HEK293 (cell line): ENCODE data around the gene TOP3A.

ENCODE experiments used
- CTCF ChIA-PET: fragments of 350-600 bp; formaldehyde crosslinking; extraction: SDS; loops from one replicate; lab custom pipeline; 2021; ENCODE audit warnings: antibody characterized with exemption; lab: Yijun Ruan, JAX
- POLR2A ChIA-PET: fragments of 300-600 bp; formaldehyde crosslinking; extraction: SDS; loops from one replicate; lab custom pipeline; 2020; ENCODE audit warnings: antibody characterized with exemption, inconsistent platforms; lab: Yijun Ruan, JAX
- H3K27ac ChIP-seq: fragments of 200-500 bp; sonication (Bioruptor generic); 2 replicates; pipeline ENCODE4 v1.5.1; 2014; ENCODE audit warnings: low read depth, low read length, control low read depth, inconsistent platforms; ENCODE audit errors: extremely low read depth
- H3K36me3 ChIP-seq, 2 experiments: fragments of 200-500 bp in 1 of 2; sonication (Bioruptor generic) in 1 of 2; 1 replicate in 1 of 2; 2 replicates in 1 of 2; pipeline ENCODE4 v1.5.1; 2014 to 2017; ENCODE audit warnings: inconsistent platforms in 2 of 2, low read length in 2 of 2; ENCODE audit not compliant: control insufficient read depth in 2 of 2, insufficient read depth in 1 of 2
- H3K4me1 ChIP-seq: fragments of 200-500 bp; sonication (Bioruptor generic); 2 replicates; pipeline ENCODE4 v1.5.1; 2014; ENCODE audit warnings: mild to moderate bottlenecking, low read length, inconsistent platforms; ENCODE audit not compliant: control insufficient read depth, insufficient read depth
- H3K4me3 ChIP-seq: 2 replicates; pipeline ENCODE4 v1.5.1; 2011; ENCODE audit warnings: low read depth, mild to moderate bottlenecking, control low read depth, low read length, moderate library complexity
- H3K9me3 ChIP-seq: fragments of 200-500 bp; sonication (Bioruptor generic); 2 replicates; pipeline ENCODE4 v1.5.1; 2014; ENCODE audit warnings: low read depth, low read length, inconsistent platforms; ENCODE audit not compliant: control insufficient read depth, insufficient read depth
- HOXC10 ChIP-seq: sonication (generic); formaldehyde crosslinking; IDR thresholded peaks from 2 replicates; pipeline ENCODE4 v1.8.1; 2023; ENCODE audit warnings: mild to moderate bottlenecking, missing genetic modification reagents
- KLF16 ChIP-seq: fragments of 450-650 bp; formaldehyde crosslinking; IDR thresholded peaks from 2 replicates; pipeline ENCODE4 v1.5.1; 2017; ENCODE audit warnings: missing biosample characterization, missing genetic modification characterization
- REPIN1 ChIP-seq: fragments of 450-650 bp; formaldehyde crosslinking; IDR thresholded peaks from 2 replicates; pipeline ENCODE4 v1.5.1; 2017; ENCODE audit warnings: missing biosample characterization, missing genetic modification characterization, low read depth
- SCRT1 ChIP-seq: fragments of 450-650 bp; formaldehyde crosslinking; IDR thresholded peaks from 2 replicates; pipeline ENCODE4 v1.5.1; 2016; ENCODE audit warnings: missing biosample characterization, missing genetic modification characterization, borderline replicate concordance
- SCRT2 ChIP-seq: fragments of 450-650 bp; formaldehyde crosslinking; IDR thresholded peaks from 2 replicates; pipeline ENCODE4 v1.5.1; 2016; ENCODE audit warnings: missing biosample characterization, missing genetic modification characterization
- SP2 ChIP-seq: fragments of 450-650 bp; formaldehyde crosslinking; IDR thresholded peaks from 2 replicates; pipeline ENCODE4 v1.5.1; 2016; ENCODE audit warnings: missing biosample characterization, missing genetic modification characterization
- ZBTB48 ChIP-seq: fragments of 450-650 bp; formaldehyde crosslinking; IDR thresholded peaks from 2 replicates; pipeline ENCODE4 v1.5.1; 2016; ENCODE audit warnings: missing biosample characterization, missing genetic modification characterization
- ZNF114 ChIP-seq: fragments of 450-650 bp; formaldehyde crosslinking; IDR thresholded peaks from 2 replicates; pipeline ENCODE4 v1.5.0; 2017; ENCODE audit warnings: missing biosample characterization, missing genetic modification characterization
- ZNF184 ChIP-seq: fragments of 450-650 bp; IDR thresholded peaks from 2 replicates; pipeline ENCODE4 v1.5.1; 2018; ENCODE audit warnings: missing biosample characterization, mild to moderate bottlenecking, missing genetic modification characterization
- ZNF2 ChIP-seq: fragments of 450-650 bp; formaldehyde crosslinking; IDR thresholded peaks from 2 replicates; pipeline ENCODE4 v1.5.1; 2016; ENCODE audit warnings: missing biosample characterization, missing genetic modification characterization
- ZNF341 ChIP-seq: fragments of 450-650 bp; formaldehyde crosslinking; IDR thresholded peaks from 2 replicates; pipeline ENCODE4; 2016; ENCODE audit warnings: low read depth, missing biosample characterization, missing genetic modification characterization
- ZNF830 ChIP-seq: fragments of 450-650 bp; IDR thresholded peaks from 2 replicates; pipeline ENCODE4 v1.5.0; 2018; ENCODE audit warnings: missing biosample characterization, missing genetic modification characterization, low read depth, mild to moderate bottlenecking, moderate library complexity
- ZXDB ChIP-seq: fragments of 450-650 bp; formaldehyde crosslinking; IDR thresholded peaks from 2 replicates; pipeline ENCODE4 v1.5.1; 2016; ENCODE audit warnings: missing biosample characterization, missing genetic modification characterization
- TF ChIP-seq, protein P1 (sequence below): fragments of 450-650 bp; formaldehyde crosslinking; IDR thresholded peaks from 2 replicates; pipeline ENCODE4 v1.5.1; 2016; ENCODE audit warnings: missing biosample characterization, missing genetic modification characterization
- TF ChIP-seq, protein P2 (sequence below): fragments of 450-650 bp; formaldehyde crosslinking; IDR thresholded peaks from 2 replicates; pipeline ENCODE4 v1.5.1; 2016; ENCODE audit warnings: missing biosample characterization, missing genetic modification characterization
- TF ChIP-seq, protein P3 (sequence below): fragments of 450-650 bp; formaldehyde crosslinking; IDR thresholded peaks from 2 replicates; pipeline ENCODE4 v1.5.1; 2016; ENCODE audit warnings: missing biosample characterization, missing genetic modification characterization
- TF ChIP-seq, protein P4 (sequence below): fragments of 450-650 bp; formaldehyde crosslinking; IDR thresholded peaks from 2 replicates; pipeline ENCODE4 v1.5.1; 2016; ENCODE audit warnings: missing biosample characterization, missing genetic modification characterization
- TF ChIP-seq, protein P5 (sequence below): fragments of 450-650 bp; formaldehyde crosslinking; IDR thresholded peaks from 2 replicates; pipeline ENCODE4 v1.5.1; 2016; ENCODE audit warnings: missing biosample characterization, missing genetic modification characterization
- TF ChIP-seq, protein P6 (sequence below): fragments of 450-650 bp; formaldehyde crosslinking; IDR thresholded peaks from 2 replicates; pipeline ENCODE4 v1.5.1; 2016; ENCODE audit warnings: missing biosample characterization, missing genetic modification characterization

TOP3A gene

DNA sequence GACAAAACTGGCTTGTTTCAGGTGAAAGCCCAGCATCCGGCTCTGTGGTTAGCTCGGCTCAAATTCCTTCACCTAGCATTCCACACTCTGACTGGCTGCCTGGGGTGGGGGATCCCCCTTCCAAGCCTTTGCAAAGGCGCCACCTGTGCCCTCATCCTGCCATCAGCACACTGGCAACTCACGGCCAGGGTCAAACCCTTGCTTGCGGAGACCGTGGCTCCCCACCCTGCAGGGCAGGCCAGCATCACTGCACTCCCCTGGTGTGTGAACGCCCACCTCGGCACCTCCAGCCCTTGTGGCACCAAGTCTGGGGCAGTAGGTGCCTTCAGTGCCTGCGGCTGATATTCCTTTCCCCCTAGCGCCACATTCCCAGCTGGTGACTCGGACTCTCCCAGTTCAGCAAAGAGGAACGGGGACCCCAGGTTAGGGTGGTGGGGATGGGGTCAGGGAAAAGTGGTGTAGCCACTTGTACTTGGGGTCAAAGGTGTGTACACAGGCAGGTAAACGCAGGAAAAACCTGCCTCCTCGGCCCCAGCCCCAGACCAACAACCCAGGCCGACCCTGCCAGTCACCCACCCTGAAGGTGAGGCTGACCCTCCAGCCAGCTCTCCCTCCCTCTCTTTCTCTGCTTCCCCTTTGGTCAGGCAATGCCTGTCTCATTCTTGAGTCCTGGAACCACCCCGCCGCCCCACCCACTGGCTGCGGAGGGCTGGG, 57.4 kb downstream of the TOP3A start:
- CTCF ChIA-PET: interaction anchor here (0.6 to 1.5 kb wide), 4 partner anchors 10 to 80 kb away, joined by 3 to 4 read pairs (median 3); no protein-coding TSS in a partner anchor
- POLR2A ChIA-PET: interaction anchor here (0.8 to 1.4 kb wide), 4 partner anchors 9 to 57 kb away, joined by 3 to 4 read pairs (median 4); partner anchors contain the start of genes SMCR8 and TOP3A
- Histone ChIP-seq H3K27ac (peak overlapping the region; percentile 96), H3K4me1 (peaks cover 12% of the 10 kb centered on the region), H3K9me3 (no peaks in the 10 kb centered on the region), H3K36me3 (peaks cover 5 to 48% of the 10 kb centered on the region in 2 experiments), H3K4me3 (peak overlapping the region; percentile 83)
- TF ChIP-seq, protein P1, sequence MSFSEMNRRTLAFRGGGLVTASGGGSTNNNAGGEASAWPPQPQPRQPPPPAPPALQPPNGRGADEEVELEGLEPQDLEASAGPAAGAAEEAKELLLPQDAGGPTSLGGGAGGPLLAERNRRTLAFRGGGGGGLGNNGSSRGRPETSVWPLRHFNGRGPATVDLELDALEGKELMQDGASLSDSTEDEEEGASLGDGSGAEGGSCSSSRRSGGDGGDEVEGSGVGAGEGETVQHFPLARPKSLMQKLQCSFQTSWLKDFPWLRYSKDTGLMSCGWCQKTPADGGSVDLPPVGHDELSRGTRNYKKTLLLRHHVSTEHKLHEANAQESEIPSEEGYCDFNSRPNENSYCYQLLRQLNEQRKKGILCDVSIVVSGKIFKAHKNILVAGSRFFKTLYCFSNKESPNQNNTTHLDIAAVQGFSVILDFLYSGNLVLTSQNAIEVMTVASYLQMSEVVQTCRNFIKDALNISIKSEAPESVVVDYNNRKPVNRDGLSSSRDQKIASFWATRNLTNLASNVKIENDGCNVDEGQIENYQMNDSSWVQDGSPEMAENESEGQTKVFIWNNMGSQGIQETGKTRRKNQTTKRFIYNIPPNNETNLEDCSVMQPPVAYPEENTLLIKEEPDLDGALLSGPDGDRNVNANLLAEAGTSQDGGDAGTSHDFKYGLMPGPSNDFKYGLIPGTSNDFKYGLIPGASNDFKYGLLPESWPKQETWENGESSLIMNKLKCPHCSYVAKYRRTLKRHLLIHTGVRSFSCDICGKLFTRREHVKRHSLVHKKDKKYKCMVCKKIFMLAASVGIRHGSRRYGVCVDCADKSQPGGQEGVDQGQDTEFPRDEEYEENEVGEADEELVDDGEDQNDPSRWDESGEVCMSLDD: peak; percentile 10; the same call in 1 of the 2 replicates
- peak; percentile 78; the same call in 1 of the 2 replicates for TF ChIP-seq HOXC10 (CRISPR knock-in tag)
- TF ChIP-seq, protein P2, sequence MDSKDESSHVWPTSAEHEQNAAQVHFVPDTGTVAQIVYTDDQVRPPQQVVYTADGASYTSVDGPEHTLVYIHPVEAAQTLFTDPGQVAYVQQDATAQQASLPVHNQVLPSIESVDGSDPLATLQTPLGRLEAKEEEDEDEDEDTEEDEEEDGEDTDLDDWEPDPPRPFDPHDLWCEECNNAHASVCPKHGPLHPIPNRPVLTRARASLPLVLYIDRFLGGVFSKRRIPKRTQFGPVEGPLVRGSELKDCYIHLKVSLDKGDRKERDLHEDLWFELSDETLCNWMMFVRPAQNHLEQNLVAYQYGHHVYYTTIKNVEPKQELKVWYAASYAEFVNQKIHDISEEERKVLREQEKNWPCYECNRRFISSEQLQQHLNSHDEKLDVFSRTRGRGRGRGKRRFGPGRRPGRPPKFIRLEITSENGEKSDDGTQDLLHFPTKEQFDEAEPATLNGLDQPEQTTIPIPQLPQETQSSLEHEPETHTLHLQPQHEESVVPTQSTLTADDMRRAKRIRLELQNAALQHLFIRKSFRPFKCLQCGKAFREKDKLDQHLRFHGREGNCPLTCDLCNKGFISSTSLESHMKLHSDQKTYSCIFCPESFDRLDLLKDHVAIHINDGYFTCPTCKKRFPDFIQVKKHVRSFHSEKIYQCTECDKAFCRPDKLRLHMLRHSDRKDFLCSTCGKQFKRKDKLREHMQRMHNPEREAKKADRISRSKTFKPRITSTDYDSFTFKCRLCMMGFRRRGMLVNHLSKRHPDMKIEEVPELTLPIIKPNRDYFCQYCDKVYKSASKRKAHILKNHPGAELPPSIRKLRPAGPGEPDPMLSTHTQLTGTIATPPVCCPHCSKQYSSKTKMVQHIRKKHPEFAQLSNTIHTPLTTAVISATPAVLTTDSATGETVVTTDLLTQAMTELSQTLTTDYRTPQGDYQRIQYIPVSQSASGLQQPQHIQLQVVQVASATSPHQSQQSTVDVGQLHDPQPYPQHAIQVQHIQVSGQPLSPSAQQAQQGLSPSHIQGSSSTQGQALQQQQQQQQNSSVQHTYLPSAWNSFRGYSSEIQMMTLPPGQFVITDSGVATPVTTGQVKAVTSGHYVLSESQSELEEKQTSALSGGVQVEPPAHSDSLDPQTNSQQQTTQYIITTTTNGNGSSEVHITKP (tag by site-specific recombination): peak; percentile 70
- no peak for TF ChIP-seq REPIN1
- no peak for TF ChIP-seq SCRT2 (tag by site-specific recombination)
- TF ChIP-seq, protein P3, sequence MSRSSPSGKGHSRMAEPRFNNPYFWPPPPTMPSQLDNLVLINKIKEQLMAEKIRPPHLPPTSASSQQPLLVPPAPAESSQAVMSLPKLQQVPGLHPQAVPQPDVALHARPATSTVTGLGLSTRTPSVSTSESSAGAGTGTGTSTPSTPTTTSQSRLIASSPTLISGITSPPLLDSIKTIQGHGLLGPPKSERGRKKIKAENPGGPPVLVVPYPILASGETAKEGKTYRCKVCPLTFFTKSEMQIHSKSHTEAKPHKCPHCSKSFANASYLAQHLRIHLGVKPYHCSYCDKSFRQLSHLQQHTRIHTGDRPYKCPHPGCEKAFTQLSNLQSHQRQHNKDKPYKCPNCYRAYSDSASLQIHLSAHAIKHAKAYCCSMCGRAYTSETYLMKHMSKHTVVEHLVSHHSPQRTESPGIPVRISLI (tag by site-specific recombination): no peak
- no peak for TF ChIP-seq ZNF114 (tag by site-specific recombination)
- TF ChIP-seq ZBTB48: no peak
- TF ChIP-seq ZXDB (tag by site-specific recombination): no peak
- no peak for TF ChIP-seq ZNF2 (tag by site-specific recombination)
- TF ChIP-seq, protein P4, sequence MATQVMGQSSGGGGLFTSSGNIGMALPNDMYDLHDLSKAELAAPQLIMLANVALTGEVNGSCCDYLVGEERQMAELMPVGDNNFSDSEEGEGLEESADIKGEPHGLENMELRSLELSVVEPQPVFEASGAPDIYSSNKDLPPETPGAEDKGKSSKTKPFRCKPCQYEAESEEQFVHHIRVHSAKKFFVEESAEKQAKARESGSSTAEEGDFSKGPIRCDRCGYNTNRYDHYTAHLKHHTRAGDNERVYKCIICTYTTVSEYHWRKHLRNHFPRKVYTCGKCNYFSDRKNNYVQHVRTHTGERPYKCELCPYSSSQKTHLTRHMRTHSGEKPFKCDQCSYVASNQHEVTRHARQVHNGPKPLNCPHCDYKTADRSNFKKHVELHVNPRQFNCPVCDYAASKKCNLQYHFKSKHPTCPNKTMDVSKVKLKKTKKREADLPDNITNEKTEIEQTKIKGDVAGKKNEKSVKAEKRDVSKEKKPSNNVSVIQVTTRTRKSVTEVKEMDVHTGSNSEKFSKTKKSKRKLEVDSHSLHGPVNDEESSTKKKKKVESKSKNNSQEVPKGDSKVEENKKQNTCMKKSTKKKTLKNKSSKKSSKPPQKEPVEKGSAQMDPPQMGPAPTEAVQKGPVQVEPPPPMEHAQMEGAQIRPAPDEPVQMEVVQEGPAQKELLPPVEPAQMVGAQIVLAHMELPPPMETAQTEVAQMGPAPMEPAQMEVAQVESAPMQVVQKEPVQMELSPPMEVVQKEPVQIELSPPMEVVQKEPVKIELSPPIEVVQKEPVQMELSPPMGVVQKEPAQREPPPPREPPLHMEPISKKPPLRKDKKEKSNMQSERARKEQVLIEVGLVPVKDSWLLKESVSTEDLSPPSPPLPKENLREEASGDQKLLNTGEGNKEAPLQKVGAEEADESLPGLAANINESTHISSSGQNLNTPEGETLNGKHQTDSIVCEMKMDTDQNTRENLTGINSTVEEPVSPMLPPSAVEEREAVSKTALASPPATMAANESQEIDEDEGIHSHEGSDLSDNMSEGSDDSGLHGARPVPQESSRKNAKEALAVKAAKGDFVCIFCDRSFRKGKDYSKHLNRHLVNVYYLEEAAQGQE (tag by site-specific recombination): 0 out of 2 replicates have a peak, but pooled peaks have one; percentile 11
- TF ChIP-seq, protein P5, sequence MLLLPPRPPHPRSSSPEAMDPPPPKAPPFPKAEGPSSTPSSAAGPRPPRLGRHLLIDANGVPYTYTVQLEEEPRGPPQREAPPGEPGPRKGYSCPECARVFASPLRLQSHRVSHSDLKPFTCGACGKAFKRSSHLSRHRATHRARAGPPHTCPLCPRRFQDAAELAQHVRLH (tag by site-specific recombination): no peak
- TF ChIP-seq, protein P6, sequence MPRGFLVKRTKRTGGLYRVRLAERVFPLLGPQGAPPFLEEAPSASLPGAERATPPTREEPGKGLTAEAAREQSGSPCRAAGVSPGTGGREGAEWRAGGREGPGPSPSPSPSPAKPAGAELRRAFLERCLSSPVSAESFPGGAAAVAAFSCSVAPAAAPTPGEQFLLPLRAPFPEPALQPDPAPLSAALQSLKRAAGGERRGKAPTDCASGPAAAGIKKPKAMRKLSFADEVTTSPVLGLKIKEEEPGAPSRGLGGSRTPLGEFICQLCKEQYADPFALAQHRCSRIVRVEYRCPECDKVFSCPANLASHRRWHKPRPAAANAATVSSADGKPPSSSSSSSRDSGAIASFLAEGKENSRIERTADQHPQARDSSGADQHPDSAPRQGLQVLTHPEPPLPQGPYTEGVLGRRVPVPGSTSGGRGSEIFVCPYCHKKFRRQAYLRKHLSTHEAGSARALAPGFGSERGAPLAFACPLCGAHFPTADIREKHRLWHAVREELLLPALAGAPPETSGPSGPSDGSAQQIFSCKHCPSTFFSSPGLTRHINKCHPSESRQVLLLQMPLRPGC (tag by site-specific recombination): no peak
- TF ChIP-seq SP2 (tag by site-specific recombination): peak; percentile 49
- TF ChIP-seq ZNF184: no peak
- TF ChIP-seq SCRT1: no peak
- peak; percentile 52 for TF ChIP-seq ZNF341 (tag by site-specific recombination)
- 0 out of 2 replicates have a peak, but pooled peaks have one; percentile 12 for TF ChIP-seq KLF16 (tag by site-specific recombination)
- no peak for TF ChIP-seq ZNF830 (tag by site-specific recombination)
